Nephron (organoid): ENCODE data around the gene TTLL7.

Source experiments
- H3K27ac Mint-ChIP-seq, 3 experiments: 2 replicates each; pipeline ENCODE4 v1.8.0; 2020; ENCODE audit warnings: mixed read lengths in 3 of 3, mild to moderate bottlenecking in 2 of 3, moderate library complexity in 1 of 3
- H3K27me3 Mint-ChIP-seq: 2 replicates; pipeline ENCODE4 v1.8.0; 2021; ENCODE audit warnings: low read depth, mild to moderate bottlenecking, moderate library complexity, mixed read lengths
- H3K36me3 Mint-ChIP-seq: 2 replicates; pipeline ENCODE4 v1.8.0; 2020; ENCODE audit warnings: low read depth, mixed read lengths
- H3K4me1 Mint-ChIP-seq: 2 replicates; pipeline ENCODE4 v1.8.0; 2020; ENCODE audit warnings: mixed read lengths
- H3K4me3 Mint-ChIP-seq, 3 experiments: 2 replicates each; pipeline ENCODE4 v1.8.0; 2020; ENCODE audit warnings: mild to moderate bottlenecking in 3 of 3, mixed read lengths in 3 of 3, moderate library complexity in 2 of 3
- H3K9me3 Mint-ChIP-seq: 2 replicates; pipeline ENCODE4 v1.8.0; 2020; ENCODE audit warnings: mixed read lengths
- CTCF ChIP-seq, 3 experiments: fragments of 200-600 bp; sonication (generic); IDR thresholded peaks; one replicate each; pipeline ENCODE4 v1.5.0; 2021; ENCODE audit warnings: antibody characterized with exemption in 3 of 3; ENCODE audit not compliant: unreplicated experiment in 3 of 3

The TTLL7 gene

GRCh38 chr1:84010136-84010535 lies 11.2 kb upstream of the TTLL7 start:
- Mint-ChIP-seq H3K27ac (peak overlapping the region in 1 of 3 experiments; percentile 43), H3K4me3 (no peak overlapping the region), H3K4me1 (peaks cover 18% of the 10 kb centered on the region), H3K36me3 (no peaks in the 10 kb centered on the region), H3K9me3 (peaks cover 4% of the 10 kb centered on the region), H3K27me3 (peaks cover 3% of the 10 kb centered on the region)
- TF ChIP-seq CTCF (IDR thresholded peaks at IDR 0.05; ENCODE audit: unreplicated experiment in 3 of 3), result no peak

GRCh38 chr1:84008631-84009030 lies 9.7 kb upstream of the TTLL7 start:
- Mint-ChIP-seq H3K4me1 (peaks cover 18% of the 10 kb centered on the region), H3K4me3 (no peak overlapping the region), H3K9me3 (peaks cover 4% of the 10 kb centered on the region), H3K36me3 (no peaks in the 10 kb centered on the region), H3K27me3 (peaks cover 7% of the 10 kb centered on the region), H3K27ac (no peak overlapping the region)
- TF ChIP-seq CTCF (IDR thresholded peaks at IDR 0.05; ENCODE audit: unreplicated experiment in 3 of 3), result no peak

GRCh38 chr1:84006591-84006990 lies 7.7 kb upstream of the TTLL7 start:
- Mint-ChIP-seq H3K27ac (no peak overlapping the region), H3K27me3 (peaks cover 6% of the 10 kb centered on the region), H3K4me3 (no peak overlapping the region), H3K36me3 (no peaks in the 10 kb centered on the region), H3K9me3 (no peaks in the 10 kb centered on the region), H3K4me1 (peaks cover 20% of the 10 kb centered on the region)
- no peak for TF ChIP-seq CTCF (IDR thresholded peaks at IDR 0.05; ENCODE audit: unreplicated experiment in 3 of 3)

- Mint-ChIP-seq H3K27ac (peak overlapping the region; percentile 10 to 30 (median 19)), H3K4me3 (peak overlapping the region in 2 of 3 experiments; percentile 4 to 92), H3K36me3 (no peaks in the 10 kb centered on the region), H3K4me1 (peaks cover 41% of the 10 kb centered on the region), H3K27me3 (peaks cover 21% of the 10 kb centered on the region), H3K9me3 (no peaks in the 10 kb centered on the region)
- TF ChIP-seq CTCF (IDR thresholded peaks at IDR 0.05; ENCODE audit: unreplicated experiment in 3 of 3), result no peak
Measured at GRCh38 chr1:84001501-84001900, 2.6 kb upstream of the TTLL7 start.

- TF ChIP-seq CTCF (IDR thresholded peaks at IDR 0.05; ENCODE audit: unreplicated experiment in 3 of 3), result no peak
- peak overlapping the region; percentile 36 to 92 (median 59) for H3K4me3 Mint-ChIP-seq
- H3K9me3 Mint-ChIP-seq, result no peaks in the 10 kb centered on the region
- H3K27ac Mint-ChIP-seq, result peak overlapping the region; percentile 10 to 30 (median 19)
- peaks cover 46% of the 10 kb centered on the region for H3K4me1 Mint-ChIP-seq
- no peaks in the 10 kb centered on the region for H3K36me3 Mint-ChIP-seq
- peaks cover 21% of the 10 kb centered on the region for H3K27me3 Mint-ChIP-seq
Measured at GRCh38 chr1:84000954-84001495, 2.1 kb upstream of the TTLL7 start.

GRCh38 chr1:84000196-84000885 lies 1.4 kb upstream of the TTLL7 start:
- H3K4me1 Mint-ChIP-seq, result peaks cover 47% of the 10 kb centered on the region
- H3K9me3 Mint-ChIP-seq, result no peaks in the 10 kb centered on the region
- H3K36me3 Mint-ChIP-seq, result no peaks in the 10 kb centered on the region
- H3K4me3 Mint-ChIP-seq, result peak overlapping the region; percentile 59 to 92 (median 68)
- TF ChIP-seq CTCF (IDR thresholded peaks at IDR 0.05; ENCODE audit: unreplicated experiment in 3 of 3), result no peak
- H3K27ac Mint-ChIP-seq, result peak overlapping the region in 2 of 3 experiments; percentile 10 to 30
- peaks cover 21% of the 10 kb centered on the region for H3K27me3 Mint-ChIP-seq
